GM19043 (cell line): ENCODE results near the gene DUS2.
"Not testable (repeated sequence)": the region's sequence is repeated elsewhere in the genome, so short reads cannot be mapped to it uniquely, and the experiment has no call there.

Experiments used
- ATAC-seq: cut with Tn5 transposase; IDR thresholded peaks from one replicate; pipeline ENCODE4 v1.9.1; 2021; ENCODE audit warnings: low read depth; ENCODE audit not compliant: unreplicated experiment

DUS2 gene

DNA sequence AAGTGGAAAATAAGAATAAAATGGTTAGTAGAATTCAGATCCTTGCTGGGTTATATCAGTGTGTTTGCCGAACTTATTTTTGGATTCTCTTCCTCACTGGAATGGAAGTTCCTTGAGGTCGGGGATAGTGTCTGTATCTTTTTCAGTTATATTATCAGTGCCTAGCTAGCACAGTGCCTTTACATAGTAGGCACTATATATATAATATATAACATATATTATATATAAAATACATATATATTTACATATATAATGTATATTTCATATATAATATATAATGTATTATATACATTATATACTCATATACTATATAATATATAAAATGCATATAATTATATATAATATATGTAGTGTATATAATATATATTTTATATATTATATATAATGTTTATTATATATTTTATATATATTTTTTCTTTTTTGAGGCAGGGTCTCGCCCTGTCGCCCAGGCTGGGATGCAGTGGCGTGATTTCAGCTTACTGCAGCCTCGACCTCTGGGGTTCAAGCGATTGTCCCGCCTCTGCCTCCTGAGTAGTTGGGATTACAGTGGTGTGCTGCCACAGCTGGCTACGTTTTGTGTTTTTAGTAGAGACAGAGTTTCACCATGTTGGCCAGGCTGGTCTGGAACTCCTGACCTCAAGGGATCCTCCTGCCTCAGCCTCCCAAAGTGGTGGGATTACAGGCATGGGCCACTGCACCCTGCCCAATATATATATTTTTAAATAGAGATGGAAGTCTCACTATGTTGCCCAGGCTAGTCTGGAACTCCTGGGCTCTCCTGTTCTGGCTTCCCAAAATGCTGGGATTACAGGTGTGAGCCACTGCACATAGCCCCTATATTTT is 65.3 kb downstream of the DUS2 start:
- no peak for ATAC-seq

DNA sequence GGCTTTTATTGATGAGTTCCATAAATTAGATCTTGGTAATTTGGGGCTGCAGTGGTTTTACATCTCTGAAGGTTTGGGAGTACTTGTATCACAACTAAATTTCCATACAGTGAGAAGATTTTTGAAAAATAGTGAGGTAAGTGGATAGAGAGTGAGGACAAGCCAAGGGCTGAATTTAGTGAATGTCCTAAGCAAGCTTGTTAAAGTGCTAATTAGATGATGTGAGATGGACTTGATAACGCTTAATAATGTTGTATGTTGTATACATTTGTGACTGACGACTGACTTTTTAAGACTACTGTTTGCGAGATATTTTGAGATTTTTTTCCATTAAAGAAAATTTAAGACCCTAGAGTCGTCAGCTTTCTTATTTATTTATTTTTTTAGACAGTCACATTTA is 66.0 kb downstream of the DUS2 start:
- ATAC-seq, result no peak

DNA sequence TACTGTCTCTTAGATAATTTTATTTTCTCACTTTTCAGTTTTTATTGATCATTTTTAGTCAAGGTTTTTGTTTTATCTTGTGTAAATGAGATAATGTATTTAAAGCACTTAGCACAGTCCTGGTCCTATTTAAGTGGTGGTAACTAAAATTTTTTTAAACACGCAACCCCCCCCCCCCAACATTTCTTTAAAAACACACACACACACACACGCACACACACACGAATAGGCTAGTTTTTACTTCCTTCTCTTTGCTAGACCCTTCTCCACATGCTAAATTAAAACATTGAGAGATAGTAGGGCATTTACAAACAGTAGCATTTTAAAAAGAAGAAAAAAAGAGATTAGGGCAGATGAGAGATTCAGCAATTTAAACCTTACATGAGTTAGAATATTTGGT is 67.0 kb downstream of the DUS2 start:
- no peak for ATAC-seq

DNA sequence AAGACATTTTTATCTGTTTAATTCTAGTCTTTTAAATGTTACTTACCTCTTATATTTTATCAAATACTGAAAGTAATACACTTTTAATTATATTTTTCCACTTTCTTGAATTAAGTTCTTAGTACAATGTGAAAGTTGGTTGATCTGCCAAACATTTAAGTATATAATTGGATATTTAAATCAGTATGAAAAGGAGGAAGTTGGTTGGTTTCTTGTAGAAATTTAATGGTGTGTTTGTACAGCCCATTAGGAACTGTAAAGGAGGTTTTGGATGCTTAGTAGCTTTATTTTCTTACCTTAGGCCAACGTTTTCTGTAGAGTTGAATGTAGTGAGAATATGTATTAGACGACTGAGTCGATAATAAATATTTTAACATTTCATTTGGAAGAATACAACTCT is 67.4 kb downstream of the DUS2 start:
- no peak for ATAC-seq

DNA sequence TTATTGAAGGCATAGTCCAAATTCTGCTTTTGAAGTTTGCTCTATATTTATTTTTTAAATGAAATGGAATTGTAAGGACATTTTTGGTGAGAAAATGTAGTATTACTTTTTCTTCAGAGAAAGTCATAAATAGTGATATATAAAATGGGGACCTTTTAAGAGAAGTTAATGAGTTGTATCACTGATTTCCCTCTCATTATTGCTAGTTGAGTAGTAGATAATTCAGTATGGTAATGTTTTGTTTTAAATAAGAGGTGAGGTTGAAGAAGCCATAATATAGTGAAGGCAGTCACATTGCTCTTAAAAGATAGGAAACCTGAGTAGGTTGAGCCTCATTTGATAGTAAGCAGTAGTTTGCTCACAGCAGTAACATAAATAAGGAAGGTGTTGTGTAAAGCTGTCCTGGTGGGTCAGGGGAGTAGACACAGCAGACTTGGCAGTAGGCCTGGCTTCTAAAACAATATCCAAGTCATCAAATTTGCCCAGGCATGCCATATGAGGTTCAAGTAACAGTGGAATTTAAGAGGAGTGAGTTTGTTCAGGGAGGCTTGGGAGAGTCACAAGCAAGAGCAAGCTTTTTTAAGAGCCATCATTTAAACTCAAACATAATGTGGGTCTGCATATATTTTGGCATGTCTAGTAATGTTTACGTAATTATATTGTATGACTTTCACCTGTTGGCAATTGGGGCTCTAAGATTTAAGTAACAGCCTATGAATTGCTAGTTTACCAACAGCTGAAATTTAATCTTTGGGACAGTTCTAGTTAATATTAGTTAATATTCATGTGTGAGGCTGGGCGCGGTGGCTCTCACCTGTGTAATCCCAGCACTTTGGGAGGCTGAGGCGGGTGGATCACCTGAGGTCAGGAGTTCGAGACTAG is 68.5 kb downstream of the DUS2 start:
- no peak for ATAC-seq

DNA sequence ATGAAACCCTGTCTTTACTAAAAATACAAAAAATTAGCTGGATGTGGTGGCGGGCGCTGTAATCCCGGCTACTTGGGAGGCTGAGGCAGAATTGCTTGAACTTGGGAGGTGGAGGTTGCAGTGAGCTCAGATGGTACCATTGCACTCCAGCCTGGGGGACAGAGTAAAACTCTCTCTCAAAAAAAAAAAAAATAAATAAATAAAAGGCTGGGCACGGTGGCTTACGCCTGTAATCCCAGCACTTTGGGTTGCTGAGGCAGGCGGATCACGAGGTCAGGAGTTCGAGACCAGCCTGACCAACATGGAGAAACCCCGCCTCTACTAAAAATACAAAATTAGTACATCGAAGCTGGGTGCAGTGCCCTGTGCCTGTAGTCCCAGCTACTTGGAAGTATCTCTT is 69.2 kb downstream of the DUS2 start:
- not testable (repeated sequence) for ATAC-seq

DNA sequence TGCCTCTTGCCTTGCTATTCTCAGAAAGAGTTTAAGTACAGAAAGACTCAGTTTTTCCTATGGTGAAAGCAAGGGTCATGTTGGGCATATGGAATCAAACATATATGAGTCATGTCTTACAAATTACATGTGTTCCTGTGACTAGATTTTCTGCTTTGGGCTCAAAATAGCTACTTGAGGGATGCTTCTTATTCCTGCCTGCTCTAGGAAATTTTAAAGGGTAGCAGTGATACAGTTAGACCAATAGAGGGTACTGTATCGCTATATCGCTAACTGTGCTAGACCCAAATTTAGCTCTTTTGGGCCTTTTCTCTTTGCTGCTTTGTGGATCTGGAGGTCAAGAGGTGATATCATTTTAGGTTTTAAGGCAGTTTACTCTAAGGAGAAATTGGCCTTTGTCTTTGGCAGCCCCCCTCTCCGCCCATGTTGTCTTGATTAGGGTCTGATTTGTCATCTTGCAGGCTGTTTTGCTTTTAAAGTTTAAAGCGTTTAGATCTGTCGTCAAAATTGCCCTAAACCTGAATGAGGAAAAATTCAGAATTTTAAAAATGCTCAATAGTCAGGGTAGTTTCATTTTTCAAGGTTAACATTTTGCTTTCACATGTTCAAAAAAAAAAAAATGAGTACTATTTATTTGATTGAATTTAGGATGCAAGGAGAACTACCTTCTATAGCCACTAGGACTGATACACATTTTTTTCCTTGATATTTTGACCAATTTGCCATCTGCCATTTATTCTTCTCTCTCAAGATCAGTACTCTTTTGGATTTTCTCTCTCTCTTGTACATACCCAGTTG is 70.9 kb downstream of the DUS2 start:
- no peak for ATAC-seq

DNA sequence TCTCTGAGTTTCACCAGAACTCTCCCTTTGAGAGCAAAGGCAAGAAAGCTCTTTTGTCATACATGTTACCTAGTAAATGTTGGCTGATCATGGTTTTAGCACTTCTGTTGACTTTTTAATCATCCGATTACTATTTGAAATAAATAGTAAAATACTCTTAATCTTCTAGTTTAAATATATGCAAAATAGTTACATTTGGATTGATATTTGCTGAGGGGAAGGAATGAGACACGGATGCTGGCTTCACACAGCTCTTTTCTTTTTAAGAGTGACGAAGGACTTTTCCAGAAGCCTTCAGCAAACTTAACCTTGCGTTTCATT is 71.5 kb downstream of the DUS2 start:
- no peak for ATAC-seq

DNA sequence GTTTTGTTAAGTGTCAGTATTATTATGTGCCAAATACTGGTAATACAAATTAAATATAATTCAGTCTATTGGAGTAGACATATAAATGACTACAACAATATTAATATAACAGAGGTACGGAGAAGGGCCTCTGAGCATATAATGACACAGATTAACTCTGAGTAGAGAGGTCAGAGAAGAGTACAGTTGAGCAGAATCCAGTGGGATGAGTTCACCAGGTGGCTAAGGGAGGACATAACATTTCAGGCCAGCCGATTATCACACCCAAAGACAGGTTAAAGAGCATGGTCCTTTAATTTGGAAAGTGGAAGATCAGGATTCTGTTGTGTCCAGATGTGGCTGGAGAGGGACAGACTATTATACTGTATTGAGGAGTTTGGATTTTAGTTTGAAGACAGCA is 73.4 kb downstream of the DUS2 start:
- no peak for ATAC-seq

DNA sequence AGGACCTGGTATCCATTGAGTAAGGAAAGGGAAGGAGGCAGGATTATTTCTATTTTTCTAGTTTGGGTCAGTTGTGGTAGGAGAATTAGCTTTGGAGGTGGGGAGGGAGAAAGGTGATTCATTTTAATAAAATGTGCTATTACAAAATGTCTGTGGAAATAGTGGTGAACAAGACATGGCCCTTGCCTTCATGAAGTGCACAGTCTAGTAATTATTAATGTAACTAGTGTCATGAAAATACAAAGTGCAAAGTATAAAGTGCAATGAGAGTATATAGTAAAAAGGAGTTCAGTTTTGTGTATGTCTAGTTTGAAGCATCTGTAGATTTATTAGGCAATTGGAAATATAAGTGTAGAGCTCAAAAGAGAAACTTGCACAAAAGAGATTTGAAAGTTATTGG is 74.0 kb downstream of the DUS2 start:
- ATAC-seq, result no peak

DNA sequence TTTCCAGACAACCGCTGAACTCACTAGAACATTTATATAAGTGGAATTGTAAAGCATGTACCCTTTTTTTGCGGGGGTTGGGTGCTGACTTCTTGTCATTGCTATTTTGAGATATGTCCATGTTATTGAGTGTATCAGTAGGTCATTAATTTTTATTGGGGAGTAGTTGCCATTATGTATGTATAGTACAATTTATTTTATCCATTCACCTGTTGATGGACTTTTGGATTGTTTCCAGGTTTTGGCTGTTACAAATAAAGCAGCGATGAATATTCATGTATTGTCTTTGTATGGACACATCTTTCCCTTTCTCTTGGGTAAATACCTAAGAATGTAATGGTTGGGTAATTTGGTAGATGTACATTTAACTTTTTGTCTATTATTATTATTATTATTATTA is 74.8 kb downstream of the DUS2 start:
- no peak for ATAC-seq

DNA sequence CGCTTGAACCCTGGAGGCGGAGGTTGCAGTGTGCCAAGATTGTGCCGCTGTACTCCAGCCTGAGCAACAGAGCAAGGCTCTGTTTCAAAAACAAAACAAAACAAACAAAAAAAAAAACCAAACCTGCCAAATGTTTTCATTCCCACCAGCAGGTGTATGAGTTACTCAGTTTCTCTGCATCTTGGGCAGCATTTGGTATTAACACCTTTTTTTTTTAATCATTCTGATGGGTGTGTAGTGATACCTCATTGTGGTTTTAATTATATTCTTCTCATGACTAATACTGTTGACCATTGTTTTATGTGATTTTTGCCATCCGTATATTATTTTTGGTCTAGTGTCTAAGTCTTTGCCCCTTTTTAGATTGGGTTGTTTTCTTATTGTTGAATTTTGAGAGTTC is 77.4 kb downstream of the DUS2 start:
- no peak for ATAC-seq

DNA sequence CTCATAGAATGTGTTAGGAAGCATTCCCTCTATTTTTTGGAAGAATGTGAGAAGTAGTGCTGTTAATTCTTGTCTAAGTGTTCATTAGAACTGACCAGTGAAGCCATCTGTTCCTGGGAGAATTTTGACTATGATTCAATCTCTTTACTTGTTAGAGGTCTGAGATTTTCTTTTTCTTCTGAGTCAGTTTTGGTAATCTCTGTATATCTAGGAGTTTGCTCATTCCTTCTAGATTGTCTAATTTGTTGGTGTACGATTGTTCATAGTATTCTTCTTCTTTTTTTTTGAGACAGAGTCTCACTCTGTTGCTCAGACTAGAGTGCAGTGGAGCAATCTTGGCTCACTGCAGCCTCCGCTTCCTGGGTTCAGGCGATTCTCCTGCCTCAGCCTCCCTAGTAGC is 82.5 kb downstream of the DUS2 start:
- no peak for ATAC-seq

DNA sequence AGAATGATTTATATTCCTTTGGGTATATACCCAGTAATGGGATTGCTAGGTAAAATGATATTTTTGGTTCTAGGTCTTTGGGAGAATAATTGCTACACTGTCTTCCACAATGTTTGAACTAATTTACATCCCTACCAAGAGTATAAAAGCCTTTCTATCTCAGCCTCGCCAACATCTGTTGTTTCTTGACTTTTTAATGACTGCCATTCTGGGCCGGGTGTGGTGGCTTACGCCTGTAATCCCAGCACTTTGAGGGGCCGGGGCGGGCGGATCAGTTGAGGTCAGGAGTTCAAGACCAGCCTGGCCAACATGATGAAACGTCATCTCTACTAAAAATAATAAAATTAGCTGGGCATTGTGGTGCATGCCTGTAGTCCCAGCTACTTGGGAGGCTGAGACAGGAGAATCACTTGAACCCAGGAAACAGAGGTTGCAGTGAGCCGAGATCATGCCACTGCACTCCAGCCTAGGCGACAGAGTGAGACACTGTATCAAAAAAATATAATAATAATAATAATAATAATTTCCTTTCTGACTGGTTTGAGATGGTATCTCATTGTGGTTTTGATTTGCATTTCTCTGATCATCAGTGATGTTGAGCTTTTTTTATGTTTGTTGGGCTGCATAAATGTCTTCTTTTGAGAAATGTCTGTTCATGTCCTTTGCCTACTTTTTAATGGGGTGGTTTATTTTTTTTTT is 84.3 kb downstream of the DUS2 start:
- not testable (repeated sequence) for ATAC-seq

DNA sequence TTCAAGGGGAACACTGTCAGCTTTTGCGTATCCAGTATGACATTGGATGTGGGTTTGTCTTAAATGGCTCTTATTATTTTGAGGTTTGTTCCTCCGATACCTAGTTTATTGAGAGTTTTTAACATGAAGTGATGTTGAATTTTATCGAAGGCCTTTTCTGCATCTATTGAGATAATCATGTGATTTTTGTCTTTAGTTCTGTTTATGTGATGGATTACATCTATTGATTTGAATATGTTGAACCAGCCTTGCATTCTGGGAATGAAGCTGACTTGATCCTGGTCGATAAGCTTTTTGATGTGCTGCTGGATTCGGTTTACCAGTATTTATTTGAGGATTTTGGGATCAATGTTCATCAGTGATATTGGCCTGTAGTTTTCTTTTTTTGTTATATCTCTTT is 86.1 kb downstream of the DUS2 start:
- ATAC-seq, result not testable (repeated sequence)

DNA sequence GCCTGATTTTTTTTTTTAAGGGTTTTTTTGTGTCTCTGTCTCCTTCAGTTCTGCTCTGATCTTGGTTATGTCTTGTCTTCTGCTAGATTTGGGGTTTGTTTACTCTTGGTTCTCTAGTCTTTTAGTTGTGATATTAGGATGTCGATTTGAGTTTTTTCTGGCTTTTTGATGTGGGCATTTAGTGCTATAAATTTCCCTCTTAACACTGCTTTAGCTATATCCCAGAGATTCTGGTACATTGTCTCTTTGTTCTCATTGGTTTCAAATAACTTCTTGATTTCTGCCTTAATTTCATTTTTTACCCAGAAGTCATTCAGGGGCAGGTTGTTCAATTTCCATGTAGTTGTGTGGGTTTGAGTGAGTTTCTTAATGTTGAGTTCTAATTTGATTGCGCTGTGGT is 87.5 kb downstream of the DUS2 start:
- ATAC-seq, result not testable (repeated sequence)

DNA sequence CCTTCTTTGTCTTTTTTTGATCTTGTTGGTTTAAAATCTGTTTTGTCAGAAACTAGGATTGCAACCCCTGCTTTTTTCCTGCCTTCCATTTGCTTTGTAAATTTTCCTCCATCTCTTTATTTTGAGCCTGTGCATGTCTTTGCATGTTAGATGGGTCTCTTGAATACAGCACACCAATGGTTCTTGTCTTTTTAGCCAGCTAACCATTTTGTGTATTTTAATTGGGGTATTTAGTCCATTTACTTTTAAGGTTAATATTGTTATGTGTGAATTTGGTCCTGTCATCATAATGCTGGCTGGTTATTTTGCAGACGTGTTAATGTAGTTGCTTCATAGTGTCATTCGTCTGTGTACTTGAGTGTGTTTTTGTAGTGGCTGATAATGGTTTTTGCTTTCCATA is 88.3 kb downstream of the DUS2 start:
- no peak for ATAC-seq

DNA sequence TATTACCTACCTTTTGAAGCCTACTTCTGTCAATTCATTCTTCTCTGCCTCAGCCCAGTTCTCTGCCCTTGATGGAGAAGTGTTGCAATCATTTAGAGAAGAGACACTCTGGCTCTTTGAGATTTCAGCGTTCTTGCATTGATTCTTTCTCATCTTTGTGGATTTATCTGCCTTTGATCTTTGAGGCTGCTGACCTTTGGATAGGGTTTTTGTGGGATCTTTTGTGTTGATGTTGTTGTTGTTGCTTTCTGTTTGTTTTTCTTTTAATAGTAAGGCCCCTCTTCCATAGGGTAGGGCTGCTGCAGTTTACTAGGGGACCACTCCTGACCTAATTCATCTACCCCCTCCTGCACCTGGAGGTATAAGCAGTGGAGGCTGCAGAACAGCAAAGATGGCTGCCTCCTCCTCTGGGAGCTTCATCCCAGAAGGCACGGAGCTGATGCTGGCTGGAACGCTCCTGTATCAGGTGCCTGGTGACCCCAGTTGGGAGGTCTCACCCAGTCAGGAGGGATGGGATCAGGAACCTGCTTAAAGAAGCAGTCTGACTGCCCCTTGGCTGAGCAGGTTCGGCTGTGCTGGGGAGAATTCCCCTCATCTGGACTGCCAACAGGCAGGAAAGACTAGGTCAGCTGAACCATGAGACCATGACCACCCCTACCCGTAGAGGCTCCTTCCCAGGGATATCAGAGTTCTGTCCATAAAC is 90.1 kb downstream of the DUS2 start:
- no peak for ATAC-seq

DNA sequence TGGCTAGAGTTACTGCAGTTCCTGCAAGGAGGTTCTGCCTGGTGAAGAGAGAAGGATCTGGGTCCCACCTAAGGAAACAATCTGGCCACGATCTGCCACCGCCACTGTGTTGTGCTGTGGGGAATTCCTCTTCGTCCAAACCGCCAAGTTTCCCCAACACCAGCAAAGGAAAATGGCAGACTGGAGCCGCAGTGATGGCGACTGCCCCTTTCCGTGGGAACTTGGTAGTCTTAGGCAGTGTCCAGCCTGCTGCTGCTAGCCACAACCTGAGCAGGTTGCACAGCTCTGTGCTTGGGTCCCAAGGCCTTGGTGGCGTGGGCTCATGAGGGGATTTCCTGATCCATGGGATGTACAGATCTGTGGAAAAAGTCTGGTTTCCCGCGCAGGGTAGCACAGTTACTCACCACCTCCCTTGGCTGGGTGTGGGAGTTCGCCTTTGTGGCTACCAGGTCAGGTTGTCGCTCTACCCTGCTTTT is 90.7 kb downstream of the DUS2 start:
- no peak for ATAC-seq

DNA sequence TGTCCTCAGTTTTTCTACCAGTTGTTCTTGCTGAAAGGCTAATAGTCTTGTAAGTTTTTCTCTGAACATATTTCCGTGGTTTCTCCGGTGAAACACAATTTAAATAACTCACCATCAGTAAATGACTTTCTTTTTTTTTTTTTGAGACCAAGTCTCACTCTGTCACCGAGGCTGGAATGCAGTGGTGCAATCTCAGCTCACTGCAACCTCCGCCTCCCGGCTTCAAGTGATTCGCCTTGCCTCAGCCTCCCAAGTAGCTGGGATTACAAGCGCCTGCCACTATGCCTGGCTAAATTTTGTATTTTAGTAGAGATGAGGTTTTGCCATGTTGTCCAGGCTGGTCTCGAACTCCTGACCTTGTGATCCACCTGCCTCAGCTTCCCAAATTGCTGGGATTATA is 91.9 kb downstream of the DUS2 start:
- ATAC-seq, result not testable (repeated sequence)
